NCI-H345 (cell line): ENCODE data around the gene CCDC158.
"Not testable (repeated sequence)": the region's sequence is repeated elsewhere in the genome, so short reads cannot be mapped to it uniquely, and the experiment has no call there.

Experiments
- DNase-seq: peaks from one replicate; lab custom pipeline; 2025; lab: John Stamatoyannopoulos, UW

The CCDC158 gene

GRCh38 chr4:76309939-76310550 lies 110.9 kb downstream of the CCDC158 start:
- no peak for DNase-seq

GRCh38 chr4:76308548-76308947 lies 112.4 kb downstream of the CCDC158 start:
- DNase-seq, result no peak

DNA sequence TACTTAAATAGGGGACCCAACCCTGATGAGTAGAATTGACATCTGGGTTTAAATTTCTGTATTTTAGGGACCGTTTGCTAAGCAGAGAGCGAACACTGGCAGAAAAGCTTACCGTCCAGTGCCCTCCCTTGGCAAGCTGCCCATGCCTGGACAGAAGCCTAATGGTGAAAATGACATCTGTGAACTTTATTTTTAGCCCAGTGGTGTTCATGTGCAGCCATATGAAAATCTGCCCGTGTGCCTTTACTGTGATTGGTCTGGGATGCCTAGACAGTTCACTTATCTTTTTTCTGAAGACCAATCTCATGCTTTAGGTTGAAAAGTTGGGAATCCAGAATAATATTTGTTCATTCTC lies 113.3 kb downstream of the CCDC158 start:
- DNase-seq, result no peak

GRCh38 chr4:76306882-76307659 lies 113.9 kb downstream of the CCDC158 start:
- no peak for DNase-seq

DNA sequence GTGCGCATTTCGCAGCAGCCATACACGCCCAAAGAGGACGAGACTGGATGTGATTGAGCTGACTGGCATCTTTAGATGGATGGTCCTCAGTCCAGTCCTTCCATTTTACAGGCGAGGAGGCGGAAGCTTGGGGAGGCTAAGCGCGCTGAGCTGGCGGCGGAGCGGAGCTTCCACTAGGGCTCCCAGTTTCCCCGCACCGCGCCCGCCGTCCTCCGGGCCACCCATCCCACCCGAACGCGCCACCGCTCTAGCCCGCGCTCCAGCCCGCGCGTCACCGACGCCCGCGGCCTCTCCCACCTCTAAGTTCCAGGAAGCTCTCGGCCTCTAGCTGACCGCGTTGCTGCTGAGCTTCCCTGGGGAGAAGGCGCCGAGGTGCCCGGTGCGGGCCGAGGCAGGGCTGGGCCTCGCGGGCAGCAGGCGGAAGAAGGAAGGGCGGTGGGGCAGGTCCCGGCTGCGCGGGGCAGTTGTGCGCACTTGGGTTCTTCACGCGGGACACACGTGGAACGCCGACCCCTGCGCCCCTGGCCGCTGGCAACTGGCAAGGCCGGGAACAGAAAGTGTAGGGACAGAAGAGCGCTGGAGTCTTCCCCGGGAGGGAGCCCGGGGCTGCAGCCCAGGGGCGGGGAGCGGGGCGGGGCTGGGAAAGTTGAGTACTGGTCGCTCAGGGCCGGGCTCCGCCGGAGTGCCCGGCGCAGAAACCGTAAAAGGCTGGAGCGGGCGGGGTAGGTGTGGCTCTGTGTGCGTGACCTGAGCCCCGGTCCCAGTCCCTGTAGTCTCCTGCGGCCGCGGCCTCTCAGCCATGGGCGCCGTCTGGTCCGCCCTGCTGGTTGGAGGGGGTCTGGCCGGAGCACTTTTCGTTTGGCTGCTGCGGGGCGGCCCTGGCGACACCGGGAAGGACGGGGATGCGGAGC lies 114.7 kb downstream of the CCDC158 start, which contains the start of gene STBD1:
Gene STBD1, plus strand, starts transcription at position 763 of the 911 bp plus-strand sequence. Its CDS starts 37 bp downstream, at position 800.
- DNase-seq, result peak; percentile 26

GRCh38 chr4:76305033-76305687 lies 115.8 kb downstream of the CCDC158 start:
- DNase-seq, result no peak

DNA sequence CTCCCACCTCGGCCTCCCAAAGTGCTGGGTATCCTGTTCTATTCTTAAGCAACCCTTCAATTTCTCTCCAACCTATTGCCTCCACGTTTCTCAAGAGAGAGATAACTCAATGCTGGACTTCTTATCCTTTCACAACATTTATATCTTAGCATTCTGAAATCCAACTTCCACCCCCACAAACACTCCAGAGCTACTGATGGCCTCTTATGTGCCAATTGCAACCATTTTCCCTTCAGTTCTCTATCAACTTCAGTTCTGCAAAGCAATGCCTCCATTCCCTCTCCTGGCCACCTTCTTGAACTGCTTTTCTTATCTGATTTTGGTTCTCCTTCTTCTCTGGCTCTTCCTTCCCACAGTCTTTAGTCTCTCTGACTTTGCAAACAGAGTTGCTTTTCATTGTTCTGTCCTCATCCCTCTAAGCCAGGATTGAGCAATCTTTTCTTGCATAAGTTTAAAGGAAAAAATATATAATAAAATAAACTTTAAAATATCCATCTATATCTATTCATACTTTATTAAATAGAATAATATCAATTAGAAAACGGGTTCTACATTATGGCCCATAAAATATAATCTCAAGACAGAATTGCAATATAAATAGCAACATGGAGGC lies 118.0 kb downstream of the CCDC158 start:
- no peak for DNase-seq

- DNase-seq, result no peak
These were observed 119.2 kb downstream of the CCDC158 start for GRCh38 chr4:76301775-76302162.

DNA sequence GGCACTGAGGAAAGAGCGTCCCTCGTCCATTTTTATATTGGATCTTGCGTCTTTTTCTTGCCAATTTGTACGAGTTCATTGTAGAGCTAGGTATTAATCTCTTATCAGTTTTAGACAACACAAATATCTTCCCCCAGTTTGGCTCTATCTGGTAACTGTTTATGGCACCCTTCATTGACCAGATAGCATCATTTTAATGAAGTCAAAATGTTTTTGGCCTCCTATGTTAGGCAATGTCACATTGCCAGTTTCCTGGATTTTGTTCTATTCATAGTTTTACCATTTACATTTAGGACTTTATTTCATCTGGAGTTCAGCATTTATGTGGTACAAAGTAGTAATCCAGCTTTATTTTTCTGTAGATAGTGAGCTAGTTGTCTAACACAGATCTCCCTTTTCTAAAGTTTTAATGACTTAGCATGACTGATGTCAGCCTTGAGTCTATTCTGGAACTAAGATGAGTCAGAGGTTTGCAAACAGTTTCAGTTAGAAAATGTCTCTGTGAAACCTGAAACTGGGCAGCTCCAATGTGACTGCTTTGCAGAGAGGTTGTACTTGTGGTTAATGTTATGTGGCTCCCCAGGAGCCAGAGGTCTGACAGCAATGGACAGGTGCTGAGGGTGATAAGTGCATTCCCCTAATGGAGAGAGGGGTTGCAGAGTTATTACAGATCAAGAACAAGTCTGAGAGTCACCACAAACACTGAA lies 119.7 kb downstream of the CCDC158 start:
- DNase-seq, result peak; percentile 4

- no peak for DNase-seq
These were observed 120.9 kb downstream of the CCDC158 start for GRCh38 chr4:76300012-76300411.

- no peak for DNase-seq
These were observed 122.7 kb downstream of the CCDC158 start for GRCh38 chr4:76298227-76298626.

GRCh38 chr4:76296286-76296820 lies 124.6 kb downstream of the CCDC158 start:
- DNase-seq, result no peak

- DNase-seq, result no peak
These were observed 127.2 kb downstream of the CCDC158 start for GRCh38 chr4:76293772-76294171.

- no peak for DNase-seq
These were observed 128.2 kb downstream of the CCDC158 start for GRCh38 chr4:76292730-76293129.

DNA sequence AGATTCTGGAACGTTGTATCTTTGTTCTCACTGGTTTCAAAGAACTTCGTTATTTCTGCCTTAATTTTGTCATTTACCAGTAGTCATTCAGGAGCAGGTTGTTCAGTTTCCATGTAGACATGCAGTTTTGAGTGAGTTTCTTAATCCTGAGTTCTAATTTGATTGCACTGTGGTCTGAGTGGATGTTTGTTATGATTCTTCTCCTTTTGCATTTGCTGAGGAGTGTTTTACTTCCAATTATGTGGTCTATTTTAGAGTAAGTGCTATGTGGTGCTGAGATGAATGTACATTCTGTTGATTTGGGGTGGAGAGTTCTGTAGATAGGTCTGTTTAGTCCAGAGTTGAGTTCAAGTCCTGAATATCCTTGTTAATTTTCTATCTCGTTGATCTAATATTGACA lies 133.1 kb downstream of the CCDC158 start:
- DNase-seq, result not testable (repeated sequence)

DNA sequence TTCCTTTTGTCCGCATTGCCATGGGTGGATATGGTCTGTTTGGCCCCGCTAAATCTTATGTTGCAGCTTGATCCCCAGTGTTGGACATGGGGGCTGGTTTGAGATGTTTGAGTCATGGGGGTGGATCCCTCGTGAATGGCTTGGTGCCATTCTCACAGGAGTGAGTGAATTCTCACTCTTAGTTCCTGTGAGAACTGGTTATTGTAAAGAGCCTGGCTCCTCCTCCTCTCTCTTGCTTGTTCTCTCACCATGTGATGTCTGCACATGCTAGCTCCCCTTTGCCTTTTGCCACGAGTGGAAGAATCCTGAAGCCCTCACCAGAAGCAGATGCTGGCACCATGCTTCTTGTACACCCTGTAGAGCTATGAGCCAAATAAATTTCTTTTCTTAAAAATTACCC lies 137.0 kb downstream of the CCDC158 start:
- no peak for DNase-seq

DNA sequence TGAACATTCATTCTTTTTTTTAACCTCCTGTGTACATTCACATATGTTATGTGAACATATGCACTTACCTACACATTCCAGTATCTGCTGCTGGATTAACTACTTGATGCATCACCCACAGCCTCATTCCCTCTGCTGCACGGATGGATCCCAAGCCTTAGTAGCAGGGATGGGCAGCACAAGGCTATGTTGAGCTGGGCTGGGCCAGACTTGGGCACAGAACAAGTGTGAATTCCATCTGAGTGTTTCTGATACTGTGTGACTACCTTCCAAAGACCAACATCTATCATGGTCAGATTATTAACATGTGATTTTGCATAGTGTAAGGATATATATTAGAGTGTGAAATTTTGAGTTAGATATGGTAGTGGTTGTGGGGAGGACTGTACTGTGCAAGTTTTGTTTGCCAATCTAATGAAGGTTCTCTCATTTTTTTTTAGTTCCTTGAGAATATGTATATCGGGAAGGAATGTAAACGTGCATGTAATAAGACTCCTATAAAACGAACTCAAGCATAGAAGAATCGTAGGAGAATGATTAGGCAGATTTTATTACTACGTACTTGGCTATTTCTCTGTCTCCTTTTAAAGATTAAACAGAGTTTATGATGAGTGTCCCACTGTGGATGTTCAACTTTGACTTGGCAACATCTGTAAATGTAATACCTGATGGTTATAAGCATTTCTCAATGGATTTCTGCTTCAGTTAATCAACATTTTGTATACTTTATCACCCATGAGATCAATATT lies 137.8 kb downstream of the CCDC158 start:
- DNase-seq, result no peak

DNA sequence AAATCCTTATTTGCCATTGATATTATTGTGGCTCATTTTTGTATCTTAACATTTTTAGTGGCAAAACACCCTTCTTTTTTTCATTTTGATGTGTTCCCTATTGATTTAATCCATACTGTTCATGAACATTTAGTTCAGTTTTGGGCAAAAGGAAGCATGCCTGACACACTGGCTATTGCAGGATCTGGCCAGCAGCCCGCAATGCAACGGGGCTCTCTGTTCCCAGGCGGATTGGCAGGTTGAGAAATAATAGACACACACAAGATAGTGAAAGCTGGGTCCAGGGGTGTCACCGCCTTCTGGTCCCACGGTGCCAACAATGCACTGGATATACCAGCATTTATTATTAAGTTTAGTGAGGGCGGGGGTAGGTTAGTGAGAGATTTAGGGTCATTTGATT lies 139.3 kb downstream of the CCDC158 start:
- DNase-seq, result not testable (repeated sequence)

GRCh38 chr4:76280488-76281441 lies 140.2 kb downstream of the CCDC158 start:
- no peak for DNase-seq
